ENCODE data around the gene JUNB. TPM values are rescaled to one million over a fixed set of nuclear protein-coding genes. Genes with fewer than 3 reads are reported as not detected.
"Not testable (repeated sequence)": the region's sequence is repeated elsewhere in the genome, so short reads cannot be mapped to it uniquely, and the experiment has no call there.

JUNB gene
- total RNA-seq, 1 donor from 2014 or later, result 5.7 TPM

- Mint-ChIP-seq H3K9me3 (ENCODE audit: low read depth) (no peaks in the 10 kb centered on the region), H3K4me3 (ENCODE audit: low read depth) (no peak overlapping the region), H3K27ac (no peak overlapping the region), H3K4me1 (ENCODE audit: low read depth) (peaks cover 13% of the 10 kb centered on the region), H3K36me3 (ENCODE audit: insufficient read depth) (peaks cover 6% of the 10 kb centered on the region), H3K27me3 (peaks cover 2% of the 10 kb centered on the region)
- no peak for TF ChIP-seq CTCF (IDR thresholded peaks at IDR 0.05; ENCODE audit: unreplicated experiment)
- DNase-seq (ENCODE audit: low spot score, unreplicated experiment), result no peak
Observed at GRCh38 chr19:12797141-12797587, 5.9 kb downstream of the JUNB start.

- not testable (repeated sequence) for H3K9me3 Mint-ChIP-seq (ENCODE audit: low read depth); H3K27me3 Mint-ChIP-seq; H3K4me3 Mint-ChIP-seq (ENCODE audit: low read depth); H3K27ac Mint-ChIP-seq; H3K36me3 Mint-ChIP-seq (ENCODE audit: insufficient read depth); DNase-seq (ENCODE audit: low spot score, unreplicated experiment)
- peaks cover 17% of the 10 kb centered on the region for H3K4me1 Mint-ChIP-seq (ENCODE audit: low read depth)
Observed at GRCh38 chr19:12797607-12798006, 6.3 kb downstream of the JUNB start.

- Mint-ChIP-seq H3K9me3 (ENCODE audit: low read depth) (no peaks in the 10 kb centered on the region), H3K4me3 (ENCODE audit: low read depth) (peak overlapping the region; percentile 92), H3K36me3 (ENCODE audit: insufficient read depth) (peaks cover 6% of the 10 kb centered on the region), H3K27me3 (peaks cover 3% of the 10 kb centered on the region), H3K27ac (no peak overlapping the region), H3K4me1 (ENCODE audit: low read depth) (peaks cover 14% of the 10 kb centered on the region)
- TF ChIP-seq CTCF (IDR thresholded peaks at IDR 0.05; ENCODE audit: unreplicated experiment), result no peak
- DNase-seq (ENCODE audit: low spot score, unreplicated experiment), result no peak
Observed at GRCh38 chr19:12799742-12800465, 8.6 kb downstream of the JUNB start.

GRCh38 chr19:12800466-12800770 is 9.1 kb downstream of the JUNB start:
- Mint-ChIP-seq H3K4me3 (ENCODE audit: low read depth) (peak overlapping the region; percentile 92), H3K27me3 (peaks cover 3% of the 10 kb centered on the region), H3K9me3 (ENCODE audit: low read depth) (no peaks in the 10 kb centered on the region), H3K4me1 (ENCODE audit: low read depth) (peaks cover 14% of the 10 kb centered on the region), H3K36me3 (ENCODE audit: insufficient read depth) (peaks cover 6% of the 10 kb centered on the region), H3K27ac (no peak overlapping the region)
- TF ChIP-seq CTCF (IDR thresholded peaks at IDR 0.05; ENCODE audit: unreplicated experiment), result no peak
- no peak for DNase-seq (ENCODE audit: low spot score, unreplicated experiment)

- peaks cover 3% of the 10 kb centered on the region for H3K27me3 Mint-ChIP-seq
- H3K4me1 Mint-ChIP-seq (ENCODE audit: low read depth), result peaks cover 15% of the 10 kb centered on the region
- peaks cover 6% of the 10 kb centered on the region for H3K36me3 Mint-ChIP-seq (ENCODE audit: insufficient read depth)
- TF ChIP-seq CTCF (IDR thresholded peaks at IDR 0.05; ENCODE audit: unreplicated experiment), result no peak
- DNase-seq (ENCODE audit: low spot score, unreplicated experiment), result no peak
- H3K9me3 Mint-ChIP-seq (ENCODE audit: low read depth), result no peaks in the 10 kb centered on the region
- peak overlapping the region; percentile 92 for H3K4me3 Mint-ChIP-seq (ENCODE audit: low read depth)
- peak overlapping the region; percentile 94 for H3K27ac Mint-ChIP-seq
Observed at GRCh38 chr19:12800923-12801465, 9.7 kb downstream of the JUNB start.
